ENCODE data around the gene TCTN3.
"Not testable (repeated sequence)": the region's sequence is repeated elsewhere in the genome, so short reads cannot be mapped to it uniquely, and the experiment has no call there.

TCTN3 gene

GRCh38 chr10:95688648-95689047, 5.1 kb downstream of the TCTN3 start:
- DNase-seq (ENCODE audit: low spot score), result no peak

GRCh38 chr10:95683966-95684365, 9.8 kb downstream of the TCTN3 start:
- no peak for DNase-seq (ENCODE audit: low spot score)

- DNase-seq (ENCODE audit: low spot score), result no peak
Measured at GRCh38 chr10:95675403-95676116, 18.2 kb downstream of the TCTN3 start.

GRCh38 chr10:95674643-95675042, 19.1 kb downstream of the TCTN3 start:
- no peak for DNase-seq (ENCODE audit: low spot score)

- DNase-seq (ENCODE audit: low spot score), result not testable (repeated sequence)
Measured at GRCh38 chr10:95672641-95673040, 21.1 kb downstream of the TCTN3 start.

- DNase-seq (ENCODE audit: low spot score), result no peak
Measured at GRCh38 chr10:95664543-95664942, 29.2 kb downstream of the TCTN3 start.

GRCh38 chr10:95663496-95663895, 30.2 kb downstream of the TCTN3 start:
- no peak for DNase-seq (ENCODE audit: low spot score)

GRCh38 chr10:95661818-95662217, 31.9 kb downstream of the TCTN3 start:
- DNase-seq (ENCODE audit: low spot score), result peak; percentile 51

GRCh38 chr10:95660283-95660682, 33.4 kb downstream of the TCTN3 start:
- DNase-seq (ENCODE audit: low spot score), result no peak

GRCh38 chr10:95657250-95657649, 36.5 kb downstream of the TCTN3 start:
- no peak for DNase-seq (ENCODE audit: low spot score)

- DNase-seq (ENCODE audit: low spot score), result peak; percentile 85
Measured at GRCh38 chr10:95656291-95657164, 37.2 kb downstream of the TCTN3 start, which contains the start of gene ALDH18A1. ALDH18A1 (minus strand) TSS chr10:95656711; CDS start chr10:95653377, 3,334 bp downstream.

GRCh38 chr10:95655571-95656290, 38.0 kb downstream of the TCTN3 start:
- no peak for DNase-seq (ENCODE audit: low spot score)

GRCh38 chr10:95653895-95654294, 39.8 kb downstream of the TCTN3 start:
- DNase-seq (ENCODE audit: low spot score), result no peak

GRCh38 chr10:95651346-95652060, 42.2 kb downstream of the TCTN3 start:
- DNase-seq (ENCODE audit: low spot score), result no peak

- no peak for DNase-seq (ENCODE audit: low spot score)
Measured at GRCh38 chr10:95650232-95650631, 43.5 kb downstream of the TCTN3 start.

- DNase-seq (ENCODE audit: low spot score), result no peak
Measured at GRCh38 chr10:95648138-95648537, 45.6 kb downstream of the TCTN3 start.

- no peak for DNase-seq (ENCODE audit: low spot score)
Measured at GRCh38 chr10:95646160-95646559, 47.6 kb downstream of the TCTN3 start.

GRCh38 chr10:95644901-95645300, 48.8 kb downstream of the TCTN3 start:
- no peak for DNase-seq (ENCODE audit: low spot score)

GRCh38 chr10:95640891-95641315, 52.8 kb downstream of the TCTN3 start:
- peak; percentile 63 for DNase-seq (ENCODE audit: low spot score)

- no peak for DNase-seq (ENCODE audit: low spot score)
Measured at GRCh38 chr10:95637911-95638310, 55.8 kb downstream of the TCTN3 start.

- DNase-seq (ENCODE audit: low spot score), result no peak
Measured at GRCh38 chr10:95637140-95637539, 56.6 kb downstream of the TCTN3 start.

- no peak for DNase-seq (ENCODE audit: low spot score)
Measured at GRCh38 chr10:95635319-95635733, 58.4 kb downstream of the TCTN3 start.
